A673 (cell line): Measurements from ENCODE around the gene C14orf39.

Experiments used
- CTCF ChIP-seq: fragments of 300-800, 200-600 bp; sonication (generic); conservative IDR thresholded peaks from 2 replicates; pipeline ENCODE4 v1.5.1; 2017; ENCODE audit warnings: low read depth, mild to moderate bottlenecking, antibody characterized with exemption, low read length, moderate library complexity, mixed read lengths
- EZH2 ChIP-seq: fragments of 200-600 bp; sonication (generic); IDR thresholded peaks from 2 replicates; pipeline ENCODE4 v1.6.1; 2017; ENCODE audit warnings: borderline replicate concordance, low read depth, mild to moderate bottlenecking, mixed read lengths, antibody characterized with exemption, low read length; ENCODE audit not compliant: poor library complexity, severe bottlenecking

GRCh38 chr14:60515511-60516289, 29.8 kb upstream of the C14orf39 start:
- TF ChIP-seq EZH2, result no peak
- TF ChIP-seq CTCF, result no peak
